ENCODE measurements around the gene MAG. TPM values are rescaled to one million over a fixed set of nuclear protein-coding genes. Genes with fewer than 3 reads are reported as not detected.

MAG gene, protein sequence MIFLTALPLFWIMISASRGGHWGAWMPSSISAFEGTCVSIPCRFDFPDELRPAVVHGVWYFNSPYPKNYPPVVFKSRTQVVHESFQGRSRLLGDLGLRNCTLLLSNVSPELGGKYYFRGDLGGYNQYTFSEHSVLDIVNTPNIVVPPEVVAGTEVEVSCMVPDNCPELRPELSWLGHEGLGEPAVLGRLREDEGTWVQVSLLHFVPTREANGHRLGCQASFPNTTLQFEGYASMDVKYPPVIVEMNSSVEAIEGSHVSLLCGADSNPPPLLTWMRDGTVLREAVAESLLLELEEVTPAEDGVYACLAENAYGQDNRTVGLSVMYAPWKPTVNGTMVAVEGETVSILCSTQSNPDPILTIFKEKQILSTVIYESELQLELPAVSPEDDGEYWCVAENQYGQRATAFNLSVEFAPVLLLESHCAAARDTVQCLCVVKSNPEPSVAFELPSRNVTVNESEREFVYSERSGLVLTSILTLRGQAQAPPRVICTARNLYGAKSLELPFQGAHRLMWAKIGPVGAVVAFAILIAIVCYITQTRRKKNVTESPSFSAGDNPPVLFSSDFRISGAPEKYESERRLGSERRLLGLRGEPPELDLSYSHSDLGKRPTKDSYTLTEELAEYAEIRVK
- 0.25 TPM in 1 of 2 replicates, not detected in the other for total RNA-seq

GRCh38 chr19:35291916-35292315 is at the start of gene MAG:
Gene MAG, plus strand, starts transcription at chr19:35292161. Its CDS starts 3,248 bp downstream, at chr19:35295409.

DNA sequence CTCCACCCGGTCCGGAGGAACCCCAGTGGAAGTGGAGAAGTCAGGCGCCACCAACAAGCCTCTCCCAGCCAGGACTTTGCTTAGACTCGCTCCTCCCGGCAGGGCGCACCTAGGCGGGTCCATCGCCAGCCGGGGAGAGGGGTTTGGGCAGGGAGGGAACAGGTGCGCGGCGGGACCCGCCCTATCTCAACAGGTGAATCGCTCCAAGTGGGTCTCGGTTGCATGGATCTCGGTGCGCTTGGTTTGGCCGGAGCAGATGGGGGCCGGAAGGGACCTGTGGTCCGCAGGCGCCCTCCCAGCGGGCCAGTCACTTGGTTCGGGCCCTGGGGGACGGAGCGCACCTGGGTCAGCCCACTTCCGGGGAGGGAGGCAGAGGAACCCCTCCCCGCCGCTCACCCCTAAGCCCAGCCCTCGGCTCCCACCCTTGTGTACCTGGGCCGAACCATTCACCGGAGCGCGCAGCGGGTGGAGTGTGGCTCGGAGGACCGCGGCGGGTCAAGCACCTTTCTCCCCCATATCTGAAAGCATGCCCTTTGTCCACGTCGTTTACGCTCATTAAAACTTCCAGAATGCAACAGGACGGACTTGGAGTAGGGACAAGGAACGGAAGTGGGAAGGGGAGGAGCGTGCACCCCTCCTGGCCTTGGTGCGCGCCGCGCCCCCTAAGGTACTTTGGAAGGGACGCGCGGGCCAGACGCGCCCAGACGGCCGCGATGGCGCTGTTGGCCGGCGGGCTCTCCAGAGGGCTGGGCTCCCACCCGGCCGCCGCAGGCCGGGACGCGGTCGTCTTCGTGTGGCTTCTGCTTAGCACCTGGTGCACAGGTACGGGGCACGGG is 43.4 kb upstream of the MAG start, which contains the start of gene LSR:
Gene LSR, plus strand, starts transcription at position 693 of the 836 bp plus-strand sequence. Its CDS starts 21 bp downstream, at position 714.

GRCh38 chr19:35268536-35269437 is 23.2 kb upstream of the MAG start, which contains the start of gene USF2:
Gene USF2, plus strand, starts transcription at chr19:35268962. Its CDS starts 140 bp downstream, at chr19:35269102.

DNA sequence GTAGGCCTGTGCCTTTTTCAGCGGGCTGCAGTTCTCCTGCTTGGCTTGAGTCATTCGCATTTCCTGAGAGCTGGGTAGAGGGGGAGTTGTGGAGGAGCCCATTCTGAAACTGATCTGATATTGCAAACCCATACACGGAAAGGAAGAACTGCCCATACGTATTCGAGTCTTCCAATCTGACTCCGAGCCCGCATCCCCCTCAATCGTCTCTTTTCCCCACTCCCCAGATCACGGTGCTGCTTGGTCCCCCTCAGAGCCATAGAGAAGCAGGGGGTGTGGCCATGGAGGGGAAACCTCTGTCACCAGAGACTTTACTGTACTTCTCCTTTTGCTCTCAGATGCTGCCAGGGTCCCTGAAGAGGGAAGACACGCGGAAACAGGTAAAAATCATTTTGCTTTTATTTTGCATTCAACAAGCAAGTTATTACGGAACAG is 36.9 kb downstream of the MAG start, which contains the start of gene CD22:
Gene CD22, plus strand, starts transcription at position 337 of the 435 bp plus-strand sequence. CDS start 2,854 bp downstream, outside the sequence.

DNA sequence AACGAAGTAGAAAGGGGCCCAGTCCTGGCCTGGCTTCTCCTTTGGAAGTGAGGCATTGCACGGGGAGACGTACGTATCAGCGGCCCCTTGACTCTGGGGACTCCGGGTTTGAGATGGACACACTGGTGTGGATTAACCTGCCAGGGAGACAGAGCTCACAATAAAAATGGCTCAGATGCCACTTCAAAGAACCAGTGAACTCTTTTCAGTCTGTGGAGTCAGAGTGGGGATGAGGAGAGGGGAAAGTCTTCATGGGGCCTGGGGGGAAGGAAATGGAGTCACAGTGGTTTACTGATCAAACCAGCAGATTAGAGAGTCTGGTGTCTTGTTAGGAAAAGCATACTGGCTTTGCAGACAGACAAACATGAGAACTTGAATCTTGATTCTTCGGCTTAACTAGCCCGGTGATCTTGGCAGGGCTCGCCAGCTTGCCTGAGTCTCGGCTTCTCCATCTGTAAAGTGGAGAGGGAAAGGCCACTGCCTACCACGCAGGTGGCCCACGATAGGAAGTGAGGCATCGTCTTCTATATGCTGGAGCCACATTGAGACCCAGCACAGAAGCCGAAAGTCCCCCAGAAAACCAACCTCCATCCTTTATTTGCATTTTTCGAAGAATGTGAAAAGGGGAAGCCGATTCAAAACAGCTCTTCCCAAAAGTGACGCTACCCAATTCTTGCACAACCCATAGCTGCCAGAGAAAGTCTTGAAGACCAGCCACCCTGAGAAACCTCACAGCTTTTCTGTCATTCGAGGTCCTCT is 55.4 kb downstream of the MAG start, which contains the start of gene FFAR1:
Gene FFAR1, plus strand, starts transcription at position 732 of the 759 bp plus-strand sequence. CDS start 3,650 bp downstream, outside the sequence.

GRCh38 chr19:35357867-35358573 is 66.1 kb downstream of the MAG start, which contains the start of gene FFAR3:
Gene FFAR3, plus strand, starts transcription at chr19:35358460. Its CDS starts 431 bp downstream, at chr19:35358891.

Other genes with a start within 250 kb of the MAG start
- not detected in 2 replicates for gene FXYD3, start 176.3 kb upstream of the MAG start, total RNA-seq
- gene LGI4, start 157.1 kb upstream of the MAG start, total RNA-seq: 0.49 TPM in 1 of 2 replicates, not detected in the other
- 0.89 TPM in 1 of 2 replicates, not detected in the other for gene FXYD1, start 153.3 kb upstream of the MAG start, total RNA-seq
- gene FXYD7, start 148.9 kb upstream of the MAG start, total RNA-seq: 0.25 TPM in 1 of 2 replicates, not detected in the other
- 104 and 144 TPM in 2 replicates for gene FXYD5, start 137.4 kb upstream of the MAG start, total RNA-seq
- gene FAM187B, start 63.4 kb upstream of the MAG start, total RNA-seq: not detected in 2 replicates
- gene LSR, start 43.2 kb upstream of the MAG start, total RNA-seq: 39.8 and 88.1 TPM in 2 replicates
- gene USF2, start 23.2 kb upstream of the MAG start, total RNA-seq: 69.4 and 83.2 TPM in 2 replicates
- not detected in 2 replicates for gene HAMP, start 9.6 kb upstream of the MAG start, total RNA-seq
- 1.1 TPM in 1 of 2 replicates, not detected in the other for gene CD22, start 37.0 kb downstream of the MAG start, total RNA-seq
- not detected in 2 replicates for gene FFAR1, start 55.7 kb downstream of the MAG start, total RNA-seq
- not detected in 2 replicates for gene FFAR3, start 66.3 kb downstream of the MAG start, total RNA-seq
- gene GPR42, start 78.9 kb downstream of the MAG start, total RNA-seq: not detected in 2 replicates
- gene FFAR2, start 156.1 kb downstream of the MAG start, total RNA-seq: not detected in 2 replicates
- not detected in 2 replicates for gene KRTDAP, start 198.3 kb downstream of the MAG start, total RNA-seq
- 29.5 and 70.4 TPM in 2 replicates for gene DMKN, start 221.5 kb downstream of the MAG start, total RNA-seq
- gene SBSN, start 236.2 kb downstream of the MAG start, total RNA-seq: not detected in 2 replicates
- gene GAPDHS, start 241.3 kb downstream of the MAG start, total RNA-seq: not detected in 2 replicates

Measured in mesangial cell (primary cell).